Daoy (cell line): ENCODE data around the gene POU2AF1. TPM values are rescaled to one million over a fixed set of nuclear protein-coding genes. Genes with fewer than 3 reads are reported as not detected.

Experiments used
- DNase-seq: peaks from one replicate; pipeline ENCODE4 v3.0.0-alpha.2; 2015; ENCODE audit warnings: low read depth
- total RNA-seq: library from RNA; depleted of rRNA; stranded (reverse); fragments of >200 nt; shearing (Covaris generic); gene quantifications from 2 replicates; pipeline ENCODE4 v1.2.3, GENCODE V29; 2014; rRNA removed

POU2AF1 gene
- not detected in 2 replicates for total RNA-seq

- DNase-seq: peak; percentile 58
These were observed at the start of gene POU2AF1 for GRCh38 chr11:111378861-111379601. Gene POU2AF1, minus strand, starts transcription at chr11:111379275. Its CDS starts 98 bp downstream, at chr11:111379177.

- no peak for DNase-seq
These were observed 49.2 kb upstream of the POU2AF1 start for GRCh38 chr11:111428113-111428876.

- DNase-seq: peak; percentile 22
These were observed 48.4 kb upstream of the POU2AF1 start for GRCh38 chr11:111427471-111427912.

- no peak for DNase-seq
These were observed 47.5 kb upstream of the POU2AF1 start for GRCh38 chr11:111426617-111427016.

GRCh38 chr11:111423250-111423615, 44.2 kb upstream of the POU2AF1 start:
- no peak for DNase-seq

- DNase-seq: peak; percentile 41
These were observed 43.6 kb upstream of the POU2AF1 start for GRCh38 chr11:111422494-111423249.

- no peak for DNase-seq
These were observed 42.2 kb upstream of the POU2AF1 start for GRCh38 chr11:111421251-111421650.

- DNase-seq: no peak
These were observed 40.7 kb upstream of the POU2AF1 start for GRCh38 chr11:111419641-111420327.

- DNase-seq: no peak
These were observed 40.1 kb upstream of the POU2AF1 start for GRCh38 chr11:111419181-111419580.

GRCh38 chr11:111418436-111418787, 39.3 kb upstream of the POU2AF1 start:
- DNase-seq: no peak

- DNase-seq: peak; percentile 43
These were observed 38.8 kb upstream of the POU2AF1 start for GRCh38 chr11:111417766-111418435.

GRCh38 chr11:111417011-111417765, 38.1 kb upstream of the POU2AF1 start:
- no peak for DNase-seq

- no peak for DNase-seq
These were observed 37.3 kb upstream of the POU2AF1 start for GRCh38 chr11:111416231-111416960.

GRCh38 chr11:111414936-111415335, 35.9 kb upstream of the POU2AF1 start:
- DNase-seq: no peak

- no peak for DNase-seq
These were observed 35.3 kb upstream of the POU2AF1 start for GRCh38 chr11:111414267-111414931.

- no peak for DNase-seq
These were observed 34.8 kb upstream of the POU2AF1 start for GRCh38 chr11:111413849-111414248.

- no peak for DNase-seq
These were observed 33.2 kb upstream of the POU2AF1 start for GRCh38 chr11:111412293-111412692.

GRCh38 chr11:111411456-111411855, 32.4 kb upstream of the POU2AF1 start:
- no peak for DNase-seq

GRCh38 chr11:111410951-111411350, 31.9 kb upstream of the POU2AF1 start:
- DNase-seq: no peak
